MCF 10A (cell line): ENCODE results near the gene ZNF358. TPM values are rescaled to one million over a fixed set of nuclear protein-coding genes. Genes with fewer than 3 reads are reported as not detected.

Experiments used
- BruUV-seq: library from RNA; stranded (reverse); fragments of 400-500 nt; replicated peaks from 2 replicates; lab custom pipeline; 2021; lab: Mats Ljungman, UMichigan
- CTCF ChIA-PET: fragments of 300-600 bp; sonication (Branson Sonifier 250); formaldehyde crosslinking; extraction: SDS; loops from one replicate; lab custom pipeline; 2021; ENCODE audit warnings: antibody characterized with exemption, inconsistent platforms; lab: Yijun Ruan, JAX
- POLR2A ChIA-PET: fragments of 300-600, 350-650 bp; sonication (Branson Sonifier 250); formaldehyde crosslinking; extraction: SDS; loops from one replicate; lab custom pipeline; 2020; ENCODE audit warnings: antibody characterized with exemption, inconsistent platforms; lab: Yijun Ruan, JAX
- DNase-seq: peaks from one replicate; pipeline ENCODE4 v3.0.0-alpha.2; 2018; ENCODE audit not compliant: unreplicated experiment
- H3K27ac Mint-ChIP-seq: one replicate; pipeline ENCODE4 v1.8.0; 2022; ENCODE audit warnings: mild to moderate bottlenecking, low read depth, mixed read lengths; ENCODE audit not compliant: unreplicated experiment
- H3K27me3 Mint-ChIP-seq: one replicate; pipeline ENCODE4 v1.8.0; 2022; ENCODE audit warnings: mixed read lengths; ENCODE audit not compliant: insufficient read depth, unreplicated experiment
- H3K36me3 Mint-ChIP-seq: one replicate; pipeline ENCODE4 v1.8.0; 2022; ENCODE audit warnings: mild to moderate bottlenecking, moderate library complexity, mixed read lengths; ENCODE audit not compliant: insufficient read depth, unreplicated experiment
- H3K4me1 Mint-ChIP-seq: one replicate; pipeline ENCODE4 v1.8.0; 2022; ENCODE audit warnings: mixed read lengths; ENCODE audit not compliant: insufficient read depth, unreplicated experiment
- H3K4me3 Mint-ChIP-seq: one replicate; pipeline ENCODE4 v1.8.0; 2022; ENCODE audit warnings: mild to moderate bottlenecking, moderate library complexity, mixed read lengths; ENCODE audit not compliant: unreplicated experiment
- H3K9me3 Mint-ChIP-seq: one replicate; pipeline ENCODE4 v1.8.0; 2022; ENCODE audit warnings: mixed read lengths; ENCODE audit not compliant: unreplicated experiment
- CTCF ChIP-seq: fragments of 200-600 bp; IDR thresholded peaks from one replicate; pipeline ENCODE4 v1.8.0; 2022; ENCODE audit warnings: antibody characterized with exemption, mild to moderate bottlenecking; ENCODE audit not compliant: unreplicated experiment
- intact Hi-C: fragments of 100-400 bp; cut with micrococcal nuclease; formaldehyde crosslinking; loops from 2 replicates; pipeline ENCODE4 v1.14.1; 2022
- total RNA-seq: library from RNA; stranded (reverse); gene quantifications from 2 replicates; pipeline ENCODE4 v1.2.3, GENCODE V29; 2022

ZNF358 gene
- total RNA-seq, 1 experiment from 2014 or later, result 16.9 TPM

- ChIA-PET POLR2A (interaction anchor here (0.6 kb wide), 1 partner anchor 383 kb away, joined by 3 read pairs; no protein-coding TSS in a partner anchor), CTCF (no interaction called here)
- H3K4me3 Mint-ChIP-seq, result no peak overlapping the region
- intact Hi-C loops, result no loop called here
- no peak for DNase-seq
- BruUV-seq, result no TSS peak
- peaks cover 18% of the 10 kb centered on the region for H3K36me3 Mint-ChIP-seq
- no peak for TF ChIP-seq CTCF
- no peaks in the 10 kb centered on the region for H3K27me3 Mint-ChIP-seq
- H3K4me1 Mint-ChIP-seq, result peaks cover 10% of the 10 kb centered on the region
- H3K9me3 Mint-ChIP-seq, result no peaks in the 10 kb centered on the region
- H3K27ac Mint-ChIP-seq, result no peak overlapping the region
Measured at GRCh38 chr19:7478173-7478842, 37.6 kb upstream of the ZNF358 start.

GRCh38 chr19:7478843-7479227 is 37.1 kb upstream of the ZNF358 start:
- Mint-ChIP-seq H3K27ac (no peak overlapping the region), H3K4me1 (peaks cover 13% of the 10 kb centered on the region), H3K27me3 (no peaks in the 10 kb centered on the region), H3K4me3 (no peak overlapping the region), H3K9me3 (no peaks in the 10 kb centered on the region), H3K36me3 (peaks cover 17% of the 10 kb centered on the region)
- ChIA-PET POLR2A (interaction anchor here (0.6 kb wide), 1 partner anchor 384 kb away, joined by 3 read pairs; no protein-coding TSS in a partner anchor), CTCF (no interaction called here)
- intact Hi-C loops, result no loop called here
- DNase-seq, result no peak
- no TSS peak for BruUV-seq
- no peak for TF ChIP-seq CTCF

- Mint-ChIP-seq H3K9me3 (no peaks in the 10 kb centered on the region), H3K4me1 (peaks cover 13% of the 10 kb centered on the region), H3K27ac (no peak overlapping the region), H3K27me3 (no peaks in the 10 kb centered on the region), H3K4me3 (no peak overlapping the region), H3K36me3 (peaks cover 16% of the 10 kb centered on the region)
- no peak for TF ChIP-seq CTCF
- BruUV-seq, result no TSS peak
- intact Hi-C loops, result no loop called here
- POLR2A ChIA-PET, result interaction anchor here (1.3 to 1.7 kb wide), 2 partner anchors 40 to 85 kb away, joined by 4 read pairs; no protein-coding TSS in a partner anchor
- CTCF ChIA-PET, result interaction anchor here (0.9 to 1.0 kb wide), 2 partner anchors 12 to 163 kb away, joined by 3 read pairs; no protein-coding TSS in a partner anchor
- DNase-seq, result no peak
Measured at GRCh38 chr19:7480222-7480969, 35.5 kb upstream of the ZNF358 start.

- Mint-ChIP-seq H3K9me3 (no peaks in the 10 kb centered on the region), H3K4me1 (peaks cover 13% of the 10 kb centered on the region), H3K27me3 (no peaks in the 10 kb centered on the region), H3K36me3 (peaks cover 18% of the 10 kb centered on the region), H3K4me3 (no peak overlapping the region), H3K27ac (no peak overlapping the region)
- ChIA-PET CTCF (interaction anchor here (0.7 to 1.0 kb wide), 3 partner anchors 13 to 164 kb away, joined by 3 to 5 read pairs (median 3); no protein-coding TSS in a partner anchor), POLR2A (interaction anchor here (1.3 to 1.7 kb wide), 2 partner anchors 40 to 85 kb away, joined by 4 read pairs; no protein-coding TSS in a partner anchor)
- no peak for TF ChIP-seq CTCF
- intact Hi-C loops, result no loop called here
- no TSS peak for BruUV-seq
- DNase-seq, result no peak
Measured at GRCh38 chr19:7480970-7481255, 35.0 kb upstream of the ZNF358 start.
